ENCODE measurements around the gene NMT2. TPM values are rescaled to one million over a fixed set of nuclear protein-coding genes. Genes with fewer than 3 reads are reported as not detected.

Gene NMT2
- total RNA-seq, 1 donor from 2014 or later = 17.4 TPM

- DNase-seq (ENCODE audit: extremely low spot score, unreplicated experiment) = peak; percentile 99
- peaks cover 18% of the 10 kb centered on the region for H3K4me1 Mint-ChIP-seq (ENCODE audit: unreplicated experiment)
- H3K27ac Mint-ChIP-seq (ENCODE audit: unreplicated experiment) = peak within 1 kb of the TSS; percentile 95
- peak within 1 kb of the TSS; percentile 90 for H3K4me3 Mint-ChIP-seq (ENCODE audit: unreplicated experiment)
- no peak for TF ChIP-seq CTCF (IDR thresholded peaks at IDR 0.05)
- peaks cover 2% of the 10 kb centered on the region for H3K36me3 Mint-ChIP-seq (ENCODE audit: unreplicated experiment)
- H3K9me3 Mint-ChIP-seq (ENCODE audit: unreplicated experiment) = no peaks in the 10 kb centered on the region
- H3K27me3 Mint-ChIP-seq (ENCODE audit: unreplicated experiment) = no peaks in the 10 kb centered on the region
Measured at GRCh38 chr10:15097011-15097812, 71.3 kb downstream of the NMT2 start, which contains the start of gene RPP38. Gene RPP38 (plus strand): TSS chr10:15097355. CDS start chr10:15103315, 5,960 bp downstream.

GRCh38 chr10:15096661-15097010 lies 71.9 kb downstream of the NMT2 start:
- peaks cover 5% of the 10 kb centered on the region for H3K36me3 Mint-ChIP-seq (ENCODE audit: unreplicated experiment)
- peak overlapping the region; percentile 95 for H3K27ac Mint-ChIP-seq (ENCODE audit: unreplicated experiment)
- H3K4me3 Mint-ChIP-seq (ENCODE audit: unreplicated experiment) = peak overlapping the region; percentile 90
- peaks cover 18% of the 10 kb centered on the region for H3K4me1 Mint-ChIP-seq (ENCODE audit: unreplicated experiment)
- no peak for TF ChIP-seq CTCF (IDR thresholded peaks at IDR 0.05)
- H3K27me3 Mint-ChIP-seq (ENCODE audit: unreplicated experiment) = no peaks in the 10 kb centered on the region
- no peaks in the 10 kb centered on the region for H3K9me3 Mint-ChIP-seq (ENCODE audit: unreplicated experiment)
- peak; percentile 79 for DNase-seq (ENCODE audit: extremely low spot score, unreplicated experiment)

- Mint-ChIP-seq H3K4me3 (ENCODE audit: unreplicated experiment) (no peak overlapping the region), H3K9me3 (ENCODE audit: unreplicated experiment) (no peaks in the 10 kb centered on the region), H3K36me3 (ENCODE audit: unreplicated experiment) (peaks cover 3% of the 10 kb centered on the region), H3K27me3 (ENCODE audit: unreplicated experiment) (peaks cover 10% of the 10 kb centered on the region), H3K4me1 (ENCODE audit: unreplicated experiment) (peaks cover 12% of the 10 kb centered on the region), H3K27ac (ENCODE audit: unreplicated experiment) (no peak overlapping the region)
- peak; percentile 73 for DNase-seq (ENCODE audit: extremely low spot score, unreplicated experiment)
- no peak for TF ChIP-seq CTCF (IDR thresholded peaks at IDR 0.05)
Measured at GRCh38 chr10:15092855-15093408, 75.6 kb downstream of the NMT2 start.

- Mint-ChIP-seq H3K4me1 (ENCODE audit: unreplicated experiment) (peaks cover 4% of the 10 kb centered on the region), H3K4me3 (ENCODE audit: unreplicated experiment) (no peak overlapping the region), H3K27ac (ENCODE audit: unreplicated experiment) (no peak overlapping the region), H3K27me3 (ENCODE audit: unreplicated experiment) (peaks cover 10% of the 10 kb centered on the region), H3K9me3 (ENCODE audit: unreplicated experiment) (no peaks in the 10 kb centered on the region), H3K36me3 (ENCODE audit: unreplicated experiment) (peaks cover 3% of the 10 kb centered on the region)
- no peak for DNase-seq (ENCODE audit: extremely low spot score, unreplicated experiment)
- TF ChIP-seq CTCF (IDR thresholded peaks at IDR 0.05) = no peak
Measured at GRCh38 chr10:15091418-15091817, 77.1 kb downstream of the NMT2 start.

All from osteocyte (in vitro differentiated cells).